GM12873 (cell line): Measurements from ENCODE around the gene PEAR1.

Source experiments
- TF ChIP-seq, protein P1 (sequence below): IDR thresholded peaks from 2 replicates; pipeline ENCODE4 v1.5.1; 2012; ENCODE audit warnings: low read depth, mild to moderate bottlenecking, moderate library complexity, low read length, control low read depth; ENCODE audit not compliant: insufficient read depth; ENCODE audit errors: missing control alignments

Gene PEAR1

DNA sequence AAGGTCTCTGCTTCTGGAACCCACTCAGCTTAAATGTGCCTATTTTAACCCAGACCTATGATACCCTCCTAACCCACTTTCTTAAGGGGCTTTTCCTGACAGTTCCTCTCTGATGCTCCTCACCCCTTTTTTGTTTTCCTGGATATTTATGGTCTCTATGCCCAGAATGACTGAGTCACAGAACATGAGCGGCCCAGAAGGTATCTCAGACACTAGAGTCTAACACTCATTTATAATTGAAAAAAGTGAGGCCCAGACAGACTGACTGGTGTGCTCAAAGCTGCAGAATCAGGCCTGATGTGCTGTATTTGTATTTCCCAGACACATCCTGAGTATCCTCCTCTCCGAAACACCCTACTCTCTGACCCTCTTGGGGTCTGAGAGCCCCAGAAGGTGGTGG, 70.9 kb downstream of the PEAR1 start:
- TF ChIP-seq, protein P1, sequence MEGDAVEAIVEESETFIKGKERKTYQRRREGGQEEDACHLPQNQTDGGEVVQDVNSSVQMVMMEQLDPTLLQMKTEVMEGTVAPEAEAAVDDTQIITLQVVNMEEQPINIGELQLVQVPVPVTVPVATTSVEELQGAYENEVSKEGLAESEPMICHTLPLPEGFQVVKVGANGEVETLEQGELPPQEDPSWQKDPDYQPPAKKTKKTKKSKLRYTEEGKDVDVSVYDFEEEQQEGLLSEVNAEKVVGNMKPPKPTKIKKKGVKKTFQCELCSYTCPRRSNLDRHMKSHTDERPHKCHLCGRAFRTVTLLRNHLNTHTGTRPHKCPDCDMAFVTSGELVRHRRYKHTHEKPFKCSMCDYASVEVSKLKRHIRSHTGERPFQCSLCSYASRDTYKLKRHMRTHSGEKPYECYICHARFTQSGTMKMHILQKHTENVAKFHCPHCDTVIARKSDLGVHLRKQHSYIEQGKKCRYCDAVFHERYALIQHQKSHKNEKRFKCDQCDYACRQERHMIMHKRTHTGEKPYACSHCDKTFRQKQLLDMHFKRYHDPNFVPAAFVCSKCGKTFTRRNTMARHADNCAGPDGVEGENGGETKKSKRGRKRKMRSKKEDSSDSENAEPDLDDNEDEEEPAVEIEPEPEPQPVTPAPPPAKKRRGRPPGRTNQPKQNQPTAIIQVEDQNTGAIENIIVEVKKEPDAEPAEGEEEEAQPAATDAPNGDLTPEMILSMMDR, result no peak
